Nephron (organoid): ENCODE measurements around the gene KBTBD13.
A peak's percentile ranks its signal among the peaks of the same experiment; 100 is the strongest.

Experiments used
- H3K27ac Mint-ChIP-seq, 3 experiments: 2 replicates each; pipeline ENCODE4 v1.8.0; 2020; ENCODE audit warnings: mixed read lengths in 3 of 3, mild to moderate bottlenecking in 2 of 3, moderate library complexity in 1 of 3
- H3K27me3 Mint-ChIP-seq: 2 replicates; pipeline ENCODE4 v1.8.0; 2021; ENCODE audit warnings: low read depth, mild to moderate bottlenecking, moderate library complexity, mixed read lengths
- H3K36me3 Mint-ChIP-seq: 2 replicates; pipeline ENCODE4 v1.8.0; 2020; ENCODE audit warnings: low read depth, mixed read lengths
- H3K4me1 Mint-ChIP-seq: 2 replicates; pipeline ENCODE4 v1.8.0; 2020; ENCODE audit warnings: mixed read lengths
- H3K4me3 Mint-ChIP-seq, 3 experiments: 2 replicates each; pipeline ENCODE4 v1.8.0; 2020; ENCODE audit warnings: mild to moderate bottlenecking in 3 of 3, mixed read lengths in 3 of 3, moderate library complexity in 2 of 3
- H3K9me3 Mint-ChIP-seq: 2 replicates; pipeline ENCODE4 v1.8.0; 2020; ENCODE audit warnings: mixed read lengths
- CTCF ChIP-seq, 3 experiments: fragments of 200-600 bp; sonication (generic); IDR thresholded peaks; one replicate each; pipeline ENCODE4 v1.5.0; 2021; ENCODE audit warnings: antibody characterized with exemption in 3 of 3; ENCODE audit not compliant: unreplicated experiment in 3 of 3

KBTBD13 gene

GRCh38 chr15:65076486-65077290, at the start of gene KBTBD13:
KBTBD13 (plus strand) TSS chr15:65076746; CDS start chr15:65076816, 70 bp downstream.
- no peak for TF ChIP-seq CTCF (IDR thresholded peaks at IDR 0.05; ENCODE audit: unreplicated experiment in 3 of 3)
- Mint-ChIP-seq H3K27me3 (peaks cover 10% of the 10 kb centered on the region), H3K4me1 (peaks cover 49% of the 10 kb centered on the region), H3K27ac (peak within 1 kb of the TSS; percentile 73 to 89 (median 84)), H3K9me3 (no peaks in the 10 kb centered on the region), H3K4me3 (no peak within 1 kb of the TSS), H3K36me3 (no peaks in the 10 kb centered on the region)

- no peak for TF ChIP-seq CTCF (IDR thresholded peaks at IDR 0.05; ENCODE audit: unreplicated experiment in 3 of 3)
- Mint-ChIP-seq H3K4me1 (peaks cover 11% of the 10 kb centered on the region), H3K27me3 (peaks cover 5% of the 10 kb centered on the region), H3K4me3 (peak overlapping the region in 2 of 3 experiments; percentile 44 to 64), H3K36me3 (peaks cover 29% of the 10 kb centered on the region), H3K9me3 (no peaks in the 10 kb centered on the region), H3K27ac (no peak overlapping the region)
These were observed 49.8 kb upstream of the KBTBD13 start for GRCh38 chr15:65026756-65027155.

- Mint-ChIP-seq H3K27ac (no peak overlapping the region), H3K9me3 (no peaks in the 10 kb centered on the region), H3K4me3 (peak overlapping the region; percentile 88 to 91 (median 89)), H3K4me1 (peaks cover 11% of the 10 kb centered on the region), H3K36me3 (peaks cover 29% of the 10 kb centered on the region), H3K27me3 (peaks cover 9% of the 10 kb centered on the region)
- no peak for TF ChIP-seq CTCF (IDR thresholded peaks at IDR 0.05; ENCODE audit: unreplicated experiment in 3 of 3)
These were observed 49.0 kb upstream of the KBTBD13 start for GRCh38 chr15:65027593-65027992.

- H3K4me1 Mint-ChIP-seq, result peaks cover 14% of the 10 kb centered on the region
- peak overlapping the region; percentile 88 to 91 (median 89) for H3K4me3 Mint-ChIP-seq
- no peaks in the 10 kb centered on the region for H3K9me3 Mint-ChIP-seq
- H3K27me3 Mint-ChIP-seq, result peaks cover 9% of the 10 kb centered on the region
- no peak for TF ChIP-seq CTCF (IDR thresholded peaks at IDR 0.05; ENCODE audit: unreplicated experiment in 3 of 3)
- H3K27ac Mint-ChIP-seq, result peak overlapping the region in 2 of 3 experiments; percentile 1 to 49
- H3K36me3 Mint-ChIP-seq, result peaks cover 24% of the 10 kb centered on the region
These were observed 48.2 kb upstream of the KBTBD13 start for GRCh38 chr15:65028338-65028737.

- Mint-ChIP-seq H3K4me1 (peaks cover 22% of the 10 kb centered on the region), H3K27ac (peak within 1 kb of the TSS in 2 of 3 experiments; percentile 1 to 49), H3K9me3 (no peaks in the 10 kb centered on the region), H3K27me3 (peaks cover 9% of the 10 kb centered on the region), H3K36me3 (peaks cover 18% of the 10 kb centered on the region), H3K4me3 (peak within 1 kb of the TSS; percentile 88 to 91 (median 89))
- no peak for TF ChIP-seq CTCF (IDR thresholded peaks at IDR 0.05; ENCODE audit: unreplicated experiment in 3 of 3)
These were observed 47.4 kb upstream of the KBTBD13 start, which contains the start of gene MTFMT for GRCh38 chr15:65028921-65029735. MTFMT (minus strand) TSS chr15:65029639; CDS start chr15:65029613, 26 bp downstream.
